Thyroid gland (tissue), 4 donors: ENCODE data around the gene MRAS. TPM values are rescaled to one million over a fixed set of nuclear protein-coding genes. Genes with fewer than 3 reads are reported as not detected.
A peak's percentile ranks its signal among the peaks of the same experiment; 100 is the strongest.

Source experiments
- DNase-seq, 2 donors: peaks; one replicate each; pipeline ENCODE4 v3.0.0-alpha.2; 2019
- H3K27ac ChIP-seq, 3 donors: fragments of 200-600 bp; sonication (generic); 1 replicate in 2 of 3; 2 replicates in 1 of 3; pipeline ENCODE4 v1.5.1; 2016 to 2019; ENCODE audit warnings: mild to moderate bottlenecking in 1 of 3, moderate library complexity in 1 of 3
- H3K27me3 ChIP-seq: fragments of 200-600 bp; sonication (generic); one replicate; pipeline ENCODE4 v1.5.1; 2019
- H3K36me3 ChIP-seq, 2 donors: fragments of 200-600 bp; sonication (generic); one replicate each; pipeline ENCODE4 v1.5.1; 2016 to 2019
- H3K4me1 ChIP-seq, 2 donors: fragments of 200-600 bp; sonication (generic); one replicate each; pipeline ENCODE4 v1.5.1; 2017 to 2019
- H3K4me3 ChIP-seq, 3 donors: fragments of 200-600 bp; sonication (generic); replicated peaks in 1 of 3; 1 replicate in 2 of 3; 2 replicates in 1 of 3; pipeline ENCODE4 v1.5.1; 2016; ENCODE audit warnings: mild to moderate bottlenecking in 1 of 3
- H3K9me3 ChIP-seq: fragments of 200-600 bp; sonication (generic); one replicate; pipeline ENCODE4 v1.5.1; 2017
- CTCF ChIP-seq, 6 experiments: fragments of 200-600 bp in 3 of 6; fragments of 450-650 bp in 3 of 6; sonication (generic) in 3 of 6; IDR thresholded peaks; one replicate each; pipeline ENCODE4 v1.5.1; 2016 to 2019; ENCODE audit warnings: antibody characterized with exemption in 6 of 6, mild to moderate bottlenecking in 2 of 6, inconsistent platforms in 1 of 6, moderate library complexity in 1 of 6
- POLR2A ChIP-seq, 2 donors: fragments of 450-650 bp; IDR thresholded peaks; one replicate each; pipeline ENCODE4 v1.6.1; 2017; ENCODE audit warnings: antibody characterized with exemption in 2 of 2, mild to moderate bottlenecking in 2 of 2, moderate library complexity in 1 of 2
- WGBS, 2 donors: methylation state at CpG; one replicate each; pipeline ENCODE4 v1.1.5; 2017; 5-methylcytosine and 5-hydroxymethylcytosine counted together
- intact Hi-C: fragments of 100-400 bp; cut with DNase I; formaldehyde crosslinking; loops from one replicate; pipeline ENCODE4 v1.15.1; 2023
- total RNA-seq, 4 donors: library from RNA; depleted of rRNA; stranded (reverse); fragments of >200 nt; gene quantifications; one replicate each; pipeline ENCODE4 v1.2.3, GENCODE V29; 2016

Gene MRAS
- total RNA-seq, 4 donors from 2014 or later = 55.8 to 92.4 (median 69.6) TPM

- Histone ChIP-seq H3K4me1 (peaks cover 19 to 36% of the 10 kb centered on the region in 2 donors), H3K27me3 (no peaks in the 10 kb centered on the region), H3K36me3 (no peaks in the 10 kb centered on the region), H3K27ac (peak overlapping the region; percentile 59 to 75 (median 68)), H3K4me3 (no peak overlapping the region), H3K9me3 (no peaks in the 10 kb centered on the region)
- no peak for DNase-seq
- TF ChIP-seq POLR2A (IDR thresholded peaks at IDR 0.05) = no peak
- TF ChIP-seq CTCF (IDR thresholded peaks at IDR 0.05) = no peak
- intact Hi-C loops = no loop called here
- 37 to 65% methylated on average over 2 to 3 of the region's 3 CpGs for WGBS, 2 donors
These were observed 92.2 kb downstream of the MRAS start for GRCh38 chr3:138440596-138440995.

- Histone ChIP-seq H3K4me3 (no peak overlapping the region), H3K36me3 (no peaks in the 10 kb centered on the region), H3K4me1 (peaks cover 19 to 36% of the 10 kb centered on the region in 2 donors), H3K27ac (peak overlapping the region; percentile 59 to 75 (median 68)), H3K9me3 (no peaks in the 10 kb centered on the region), H3K27me3 (no peaks in the 10 kb centered on the region)
- intact Hi-C loops = no loop called here
- WGBS, 2 donors = 80 to 100% methylated on average over 2 of the region's 2 CpGs
- no peak for DNase-seq
- TF ChIP-seq POLR2A (IDR thresholded peaks at IDR 0.05) (no peak), CTCF (IDR thresholded peaks at IDR 0.05) (no peak)
These were observed 92.9 kb downstream of the MRAS start for GRCh38 chr3:138441256-138441655.

GRCh38 chr3:138441742-138442141, 93.4 kb downstream of the MRAS start:
- Histone ChIP-seq H3K9me3 (no peaks in the 10 kb centered on the region), H3K36me3 (no peaks in the 10 kb centered on the region), H3K27me3 (no peaks in the 10 kb centered on the region), H3K27ac (no peak overlapping the region), H3K4me1 (peaks cover 19 to 36% of the 10 kb centered on the region in 2 donors), H3K4me3 (no peak overlapping the region)
- WGBS, 2 donors = 51 to 55% methylated on average over 2 of the region's 2 CpGs
- TF ChIP-seq CTCF (IDR thresholded peaks at IDR 0.05) (no peak), POLR2A (IDR thresholded peaks at IDR 0.05) (no peak)
- intact Hi-C loops = no loop called here
- no peak for DNase-seq

GRCh38 chr3:138442433-138442832, 94.1 kb downstream of the MRAS start:
- no peak overlapping the region for H3K27ac ChIP-seq
- no peaks in the 10 kb centered on the region for H3K27me3 ChIP-seq
- WGBS, 2 donors = 88 to 89% methylated on average over 5 of the region's 5 CpGs
- no peak overlapping the region for H3K4me3 ChIP-seq
- H3K4me1 ChIP-seq = peaks cover 19 to 36% of the 10 kb centered on the region in 2 donors
- no peaks in the 10 kb centered on the region for H3K9me3 ChIP-seq
- no peaks in the 10 kb centered on the region for H3K36me3 ChIP-seq
- peak; percentile 24 to 31 for DNase-seq
- intact Hi-C loops = no loop called here
- TF ChIP-seq CTCF (IDR thresholded peaks at IDR 0.05) (no peak), POLR2A (IDR thresholded peaks at IDR 0.05) (no peak)

GRCh38 chr3:138443091-138443490, 94.7 kb downstream of the MRAS start:
- H3K36me3 ChIP-seq = no peaks in the 10 kb centered on the region
- no peaks in the 10 kb centered on the region for H3K9me3 ChIP-seq
- TF ChIP-seq POLR2A (IDR thresholded peaks at IDR 0.05) = no peak
- no peak for TF ChIP-seq CTCF (IDR thresholded peaks at IDR 0.05)
- H3K27me3 ChIP-seq = no peaks in the 10 kb centered on the region
- intact Hi-C loops = no loop called here
- DNase-seq = peak in 1 of 2 donors; percentile 35
- H3K27ac ChIP-seq = peak overlapping the region in 1 of 3 donors; percentile 15
- H3K4me1 ChIP-seq = peaks cover 19 to 36% of the 10 kb centered on the region in 2 donors
- H3K4me3 ChIP-seq = no peak overlapping the region
- WGBS, 2 donors = 48 to 55% methylated on average over 2 of the region's 2 CpGs
